SK-N-MC (cell line): ENCODE data around the gene SEMA5A.

Experiments used
- DNase-seq: peaks from one replicate; pipeline ENCODE4 v3.0.0-alpha.2; 2011; ENCODE audit warnings: low read depth, low spot score
- H3K27ac ChIP-seq: fragments of 200-600 bp; sonication (generic); 2 replicates; pipeline ENCODE4 v1.5.1; 2016; ENCODE audit warnings: mixed run types
- H3K36me3 ChIP-seq: fragments of 200-600 bp; sonication (generic); 2 replicates; pipeline ENCODE4 v1.6.1; 2017; ENCODE audit warnings: antibody characterized with exemption, low read length, mixed read lengths; ENCODE audit not compliant: insufficient read depth
- H3K4me3 ChIP-seq: fragments of 200-600 bp; sonication (generic); 2 replicates; pipeline ENCODE4 v1.5.1; 2016
- H3K9ac ChIP-seq: fragments of 200-600 bp; sonication (generic); 2 replicates; pipeline ENCODE4 v1.8.0; 2017; ENCODE audit warnings: mixed run types, mixed read lengths; ENCODE audit not compliant: insufficient read length
- H3K9me3 ChIP-seq: fragments of 200-600 bp; sonication (generic); 2 replicates; pipeline ENCODE4 v1.6.1; 2017; ENCODE audit warnings: low read depth, mild to moderate bottlenecking, antibody characterized with exemption, low read length, moderate library complexity, mixed read lengths
- EZH2 ChIP-seq: fragments of 200-600 bp; sonication (generic); IDR thresholded peaks from one replicate; pipeline ENCODE4 v1.6.1; 2017; ENCODE audit warnings: antibody characterized with exemption
- FOXP2 ChIP-seq: optimal IDR thresholded peaks from 2 replicates; pipeline ENCODE3; 2011; ENCODE audit warnings: mild to moderate bottlenecking, moderate library complexity; ENCODE audit not compliant: insufficient read depth; ENCODE audit errors: extremely low read length, control extremely low read depth
- POLR2AphosphoS5 ChIP-seq: IDR thresholded peaks from 2 replicates; pipeline ENCODE4 v1.6.1; 2012; ENCODE audit warnings: mild to moderate bottlenecking, low read depth, low read length, borderline replicate concordance

Gene SEMA5A

DNA sequence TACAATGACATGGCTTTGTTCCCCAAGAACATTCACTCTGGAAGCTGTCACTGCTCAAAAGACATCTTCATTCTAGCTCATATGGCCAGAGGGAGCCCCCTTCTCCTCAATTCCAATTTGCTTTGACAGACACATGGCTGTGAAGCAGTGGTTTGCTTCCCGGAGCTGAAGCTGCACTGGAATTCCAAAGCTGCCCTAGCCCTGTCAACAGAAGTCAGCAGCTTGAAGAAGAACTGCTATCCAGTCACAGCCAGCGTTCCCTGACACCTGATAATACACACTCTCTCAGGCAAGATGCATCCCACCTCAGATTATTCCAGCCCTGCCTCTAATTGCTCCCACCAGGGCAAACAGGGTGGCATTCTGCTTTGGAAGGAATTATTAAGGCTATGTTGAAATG is 93.7 kb downstream of the SEMA5A start:
- Histone ChIP-seq H3K9ac (no peak overlapping the region), H3K9me3 (no peaks in the 10 kb centered on the region), H3K27ac (no peak overlapping the region), H3K4me3 (no peak overlapping the region), H3K36me3 (no peaks in the 10 kb centered on the region)
- no peak for DNase-seq
- no peak for TF ChIP-seq FOXP2
- TF ChIP-seq POLR2AphosphoS5, result no peak
- no peak for TF ChIP-seq EZH2

DNA sequence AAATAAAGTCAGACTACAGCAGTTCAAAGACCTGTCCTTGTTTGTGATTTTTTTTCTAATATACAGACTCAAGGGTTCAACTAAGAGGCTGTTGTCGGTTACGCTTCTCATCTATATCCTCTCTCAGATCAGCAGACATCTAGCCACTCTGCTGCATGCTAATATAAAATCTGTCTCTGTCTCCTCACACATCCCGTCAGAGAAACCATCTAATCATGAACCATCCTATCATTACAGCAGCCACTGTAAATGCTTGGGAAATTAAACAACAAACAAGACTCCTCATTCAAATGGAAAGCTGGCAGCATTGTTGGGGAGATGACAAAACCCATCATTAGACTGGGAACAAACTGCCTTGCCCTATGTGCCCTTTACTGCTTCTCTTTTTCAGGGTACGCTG is 94.8 kb downstream of the SEMA5A start:
- no peak for TF ChIP-seq EZH2
- no peak for TF ChIP-seq FOXP2
- TF ChIP-seq POLR2AphosphoS5, result no peak
- no peak for DNase-seq
- H3K36me3 ChIP-seq, result no peaks in the 10 kb centered on the region
- no peaks in the 10 kb centered on the region for H3K9me3 ChIP-seq
- no peak overlapping the region for H3K9ac ChIP-seq
- H3K27ac ChIP-seq, result no peak overlapping the region
- no peak overlapping the region for H3K4me3 ChIP-seq

DNA sequence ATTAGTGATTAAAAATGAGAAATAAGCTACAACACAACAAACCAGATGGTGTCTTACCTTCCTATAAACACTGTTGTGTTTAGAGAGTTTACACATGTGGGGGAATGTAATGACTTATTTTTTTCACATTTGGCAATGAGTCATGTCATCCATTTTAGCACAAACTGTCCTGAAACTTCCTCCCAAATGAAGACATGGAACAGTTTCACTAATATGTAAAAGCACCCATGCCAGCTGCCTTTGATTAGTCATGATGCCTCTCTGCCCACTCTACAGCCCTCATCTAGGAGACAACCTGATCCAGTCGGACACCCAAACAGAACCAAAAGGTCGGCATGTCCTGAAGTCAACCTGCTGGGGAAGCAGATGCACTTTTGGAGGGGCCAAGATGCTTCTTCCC is 98.2 kb downstream of the SEMA5A start:
- Histone ChIP-seq H3K9me3 (no peaks in the 10 kb centered on the region), H3K4me3 (no peak overlapping the region), H3K36me3 (no peaks in the 10 kb centered on the region), H3K9ac (no peak overlapping the region), H3K27ac (no peak overlapping the region)
- TF ChIP-seq FOXP2, result no peak
- no peak for TF ChIP-seq POLR2AphosphoS5
- TF ChIP-seq EZH2, result no peak
- DNase-seq, result no peak

DNA sequence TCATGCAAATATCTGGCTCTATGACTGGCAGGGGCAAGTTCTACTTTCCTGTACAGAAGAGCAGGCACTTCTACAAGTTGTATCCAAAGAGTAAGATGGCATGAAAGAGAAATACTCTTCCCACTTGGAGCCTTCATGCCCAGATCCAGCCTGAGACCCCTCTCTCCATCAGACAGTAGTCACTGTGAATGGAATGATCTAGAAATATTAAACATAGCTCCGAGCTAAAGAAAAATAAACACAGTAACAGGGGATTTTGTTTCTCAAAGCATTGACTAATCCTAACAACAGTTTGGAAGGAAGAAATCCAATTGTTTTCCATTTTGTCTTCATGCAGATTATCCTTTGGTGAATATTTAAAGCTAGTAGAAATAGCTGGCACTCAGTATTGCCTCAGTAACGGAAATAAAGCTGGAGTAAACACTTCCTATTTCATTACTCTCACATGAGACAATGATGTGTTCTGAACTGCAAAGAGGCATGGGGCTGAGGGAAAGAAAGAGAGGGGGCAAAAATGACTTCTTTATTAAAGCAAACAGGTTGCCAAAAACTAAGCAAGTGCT is 100.0 kb downstream of the SEMA5A start:
- Histone ChIP-seq H3K9me3 (no peaks in the 10 kb centered on the region), H3K9ac (no peak overlapping the region), H3K27ac (no peak overlapping the region), H3K36me3 (no peaks in the 10 kb centered on the region), H3K4me3 (no peak overlapping the region)
- no peak for DNase-seq
- TF ChIP-seq POLR2AphosphoS5 (no peak), FOXP2 (no peak), EZH2 (no peak)

DNA sequence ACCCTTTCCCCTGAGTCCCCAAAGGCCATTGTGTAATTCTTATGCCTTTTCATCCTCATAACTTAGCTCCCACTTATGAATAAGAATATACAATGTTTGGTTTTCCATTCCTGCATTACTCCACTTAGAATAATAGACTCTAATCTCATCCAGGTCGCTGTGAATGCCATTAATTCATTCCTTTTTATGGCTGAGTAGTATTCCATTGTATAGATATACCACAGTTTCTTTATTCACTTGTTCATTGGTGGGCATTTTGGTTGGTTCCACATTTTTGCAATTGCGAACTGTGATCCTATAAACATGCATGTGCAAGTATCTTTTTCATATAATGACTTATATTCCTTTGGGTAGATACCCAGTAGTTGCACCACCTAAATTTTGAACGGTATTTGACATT is 101.5 kb downstream of the SEMA5A start:
- Histone ChIP-seq H3K9ac (no peak overlapping the region), H3K27ac (no peak overlapping the region)
- no peak for DNase-seq

DNA sequence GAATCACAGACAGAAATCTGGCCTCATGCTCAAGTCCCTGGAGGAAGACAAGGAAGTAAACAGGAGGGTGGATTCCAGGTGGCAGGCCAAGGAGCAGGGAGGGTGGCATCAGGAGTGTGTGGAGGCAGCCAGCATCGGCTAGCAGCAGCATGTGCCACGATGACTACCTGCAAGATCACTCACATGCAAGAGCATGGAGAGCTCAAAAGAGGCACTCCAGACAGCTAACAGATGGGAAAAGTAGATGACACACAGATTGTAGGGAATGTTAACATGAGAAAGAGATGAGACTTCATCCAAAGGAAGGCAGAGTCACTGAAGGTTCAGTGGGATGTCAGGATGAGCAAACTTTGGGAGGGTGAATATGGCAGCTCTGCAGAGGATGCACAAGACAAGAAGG is 104.3 kb downstream of the SEMA5A start:
- Histone ChIP-seq H3K9me3 (no peaks in the 10 kb centered on the region), H3K27ac (no peak overlapping the region), H3K36me3 (no peaks in the 10 kb centered on the region), H3K9ac (no peak overlapping the region), H3K4me3 (no peak overlapping the region)
- DNase-seq, result no peak
- no peak for TF ChIP-seq FOXP2
- no peak for TF ChIP-seq EZH2
- TF ChIP-seq POLR2AphosphoS5, result no peak

More for the DNA sequence above, 101.5 kb downstream of the SEMA5A start:
- no peak overlapping the region for H3K4me3 ChIP-seq
- H3K36me3 ChIP-seq, result no peaks in the 10 kb centered on the region
- no peaks in the 10 kb centered on the region for H3K9me3 ChIP-seq
- TF ChIP-seq POLR2AphosphoS5 (no peak), FOXP2 (no peak), EZH2 (no peak)

DNA sequence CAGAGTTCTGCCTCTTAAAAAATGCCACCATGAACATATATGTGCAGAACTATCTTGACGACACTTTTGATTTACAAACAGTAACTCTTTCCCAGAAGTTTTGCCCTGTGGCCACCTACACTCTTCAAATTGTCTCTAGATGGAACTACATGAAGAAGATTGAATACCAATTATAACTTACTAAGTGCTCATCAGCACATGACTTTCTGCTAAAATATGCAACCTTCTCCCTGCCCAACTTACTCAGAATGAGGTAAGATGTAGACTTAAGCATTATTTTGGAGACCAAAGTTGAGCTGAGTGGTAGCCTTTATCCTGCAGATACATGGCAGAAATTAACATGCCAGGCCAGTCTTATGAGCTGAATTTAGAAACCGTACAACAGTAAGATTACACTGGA is 105.4 kb downstream of the SEMA5A start:
- TF ChIP-seq FOXP2 (no peak), POLR2AphosphoS5 (no peak), EZH2 (no peak)
- H3K9me3 ChIP-seq, result no peaks in the 10 kb centered on the region
- DNase-seq, result no peak
- no peak overlapping the region for H3K27ac ChIP-seq
- no peak overlapping the region for H3K9ac ChIP-seq
- no peak overlapping the region for H3K4me3 ChIP-seq
- H3K36me3 ChIP-seq, result no peaks in the 10 kb centered on the region

DNA sequence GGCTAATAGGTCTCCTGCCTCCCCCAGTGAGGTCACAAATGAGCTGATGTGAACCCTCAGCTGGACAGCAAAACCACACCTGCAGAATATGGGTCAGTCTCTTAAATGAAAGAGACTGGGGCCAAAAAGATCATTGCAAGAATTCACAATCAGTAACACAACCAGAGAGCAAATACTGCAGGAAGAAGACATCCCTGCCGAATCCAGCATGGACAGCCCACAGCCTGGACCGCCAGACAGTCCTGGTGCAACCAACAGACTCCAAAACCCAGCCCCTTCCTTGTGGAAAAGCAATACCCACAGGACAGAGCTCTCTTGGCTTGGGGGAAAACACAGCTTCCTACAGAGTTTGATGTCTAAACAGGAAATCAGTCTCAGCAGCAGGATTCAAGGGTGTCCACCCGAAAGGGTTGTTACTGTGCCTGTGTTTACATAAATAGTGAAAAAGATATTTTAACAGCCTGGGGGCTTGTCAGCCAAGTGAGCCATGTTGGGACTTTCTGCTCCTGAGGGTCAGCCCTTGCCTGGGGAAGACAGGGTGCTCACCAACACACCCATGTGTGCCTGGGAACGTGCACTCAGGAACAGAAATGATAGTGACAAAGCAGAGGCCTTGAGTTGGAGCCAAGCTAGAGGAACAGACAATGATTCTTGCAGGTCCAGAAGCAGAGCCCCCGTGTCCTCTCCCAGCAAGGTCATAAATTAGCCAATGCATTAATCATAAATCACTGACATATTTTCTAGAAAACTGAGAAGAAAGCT is 106.2 kb downstream of the SEMA5A start:
- H3K9me3 ChIP-seq, result no peaks in the 10 kb centered on the region
- H3K9ac ChIP-seq, result no peak overlapping the region
- TF ChIP-seq FOXP2 (no peak), POLR2AphosphoS5 (no peak), EZH2 (no peak)
- H3K27ac ChIP-seq, result no peak overlapping the region
- no peaks in the 10 kb centered on the region for H3K36me3 ChIP-seq
- H3K4me3 ChIP-seq, result no peak overlapping the region
- no peak for DNase-seq
